Thoracic aorta endothelial cell (primary cell): ENCODE measurements around the gene PCARE. TPM values are rescaled to one million over a fixed set of nuclear protein-coding genes. Genes with fewer than 3 reads are reported as not detected.

Experiments used
- total RNA-seq: library from RNA; depleted of rRNA; stranded (reverse); fragments of >200 nt; gene quantifications from 2 replicates; pipeline ENCODE4 v1.2.3, GENCODE V29; 2012

The PCARE gene
- total RNA-seq: not detected in 2 replicates

GRCh38 chr2:29074411-29074810 is at the start of gene PCARE:
TSS of gene PCARE (minus strand) at chr2:29074523. CDS start at chr2:29074261, 262 bp downstream.

GRCh38 chr2:29114946-29115609 is 40.8 kb upstream of the PCARE start, which contains the start of gene CLIP4:
TSS of gene CLIP4 (plus strand) at chr2:29115415. CDS start at chr2:29121389, 5,974 bp downstream.

Other genes starting within 250 kb of the PCARE start
- gene TRMT61B, start 204.2 kb downstream of the PCARE start, total RNA-seq: 18.5 and 20.1 TPM in 2 replicates
- 122 and 144 TPM in 2 replicates for gene WDR43, start 179.9 kb downstream of the PCARE start, total RNA-seq
- gene TOGARAM2, start 93.2 kb downstream of the PCARE start, total RNA-seq: under 0.01 and 0.13 TPM in 2 replicates
- 44.9 and 49.9 TPM in 2 replicates for gene CLIP4, start 40.9 kb upstream of the PCARE start, total RNA-seq